ENCODE data around the gene PSME3. TPM values are rescaled to one million over a fixed set of nuclear protein-coding genes. Genes with fewer than 3 reads are reported as not detected.
"Not testable (repeated sequence)": the region's sequence is repeated elsewhere in the genome, so short reads cannot be mapped to it uniquely, and the experiment has no call there.

Gene PSME3
- total RNA-seq, 1 donor from 2014 or later: 60.8 TPM

GRCh38 chr17:42877037-42877436 is 43.8 kb downstream of the PSME3 start:
- DNase-seq (ENCODE audit: low read depth in 2 of 2): no peak

- DNase-seq (ENCODE audit: low read depth in 2 of 2): no peak
These were observed 45.1 kb downstream of the PSME3 start for GRCh38 chr17:42878123-42878880.

GRCh38 chr17:42878924-42879595 is 45.9 kb downstream of the PSME3 start:
- DNase-seq (ENCODE audit: low read depth in 2 of 2): no peak

GRCh38 chr17:42879596-42879985 is 46.4 kb downstream of the PSME3 start:
- no peak for DNase-seq (ENCODE audit: low read depth in 2 of 2)

GRCh38 chr17:42880776-42881310 is 47.6 kb downstream of the PSME3 start:
- no peak for DNase-seq (ENCODE audit: low read depth in 2 of 2)

GRCh38 chr17:42881706-42882105 is 48.5 kb downstream of the PSME3 start:
- DNase-seq (ENCODE audit: low read depth in 2 of 2): not testable (repeated sequence)

GRCh38 chr17:42882166-42882565 is 49.0 kb downstream of the PSME3 start:
- no peak for DNase-seq (ENCODE audit: low read depth in 2 of 2)

- DNase-seq (ENCODE audit: low read depth in 2 of 2): no peak
These were observed 50.8 kb downstream of the PSME3 start for GRCh38 chr17:42883802-42884558.

GRCh38 chr17:42885806-42886205 is 52.6 kb downstream of the PSME3 start:
- not testable (repeated sequence) for DNase-seq (ENCODE audit: low read depth in 2 of 2)

GRCh38 chr17:42886283-42887176 is 53.3 kb downstream of the PSME3 start:
- DNase-seq (ENCODE audit: low read depth in 2 of 2): no peak

GRCh38 chr17:42889809-42890208 is 56.6 kb downstream of the PSME3 start:
- DNase-seq (ENCODE audit: low read depth in 2 of 2): no peak

- DNase-seq (ENCODE audit: low read depth in 2 of 2): peak; percentile 28 to 60
These were observed 58.4 kb downstream of the PSME3 start for GRCh38 chr17:42891539-42892152.

- DNase-seq (ENCODE audit: low read depth in 2 of 2): peak; percentile 10 to 27
These were observed 60.2 kb downstream of the PSME3 start for GRCh38 chr17:42893359-42893758.

Other genes with a start within 250 kb of the PSME3 start
- 60.7 and 79.3 TPM in 2 replicates for gene RETREG3, start 224.0 kb upstream of the PSME3 start, total RNA-seq
- 21.7 and 23.9 TPM in 2 replicates for gene TUBG1, start 223.7 kb upstream of the PSME3 start, total RNA-seq
- gene TUBG2, start 174.1 kb upstream of the PSME3 start, total RNA-seq: 2.7 and 5.3 TPM in 2 replicates
- gene PLEKHH3, start 156.4 kb upstream of the PSME3 start, total RNA-seq: 12.5 and 16.6 TPM in 2 replicates
- gene CCR10, start 151.6 kb upstream of the PSME3 start, total RNA-seq: 3.4 and 3.7 TPM in 2 replicates
- gene CNTNAP1, start 150.9 kb upstream of the PSME3 start, total RNA-seq: 11.5 and 13.6 TPM in 2 replicates
- gene EZH1, start 88.4 kb upstream of the PSME3 start, total RNA-seq: 9.8 and 11.3 TPM in 2 replicates
- gene RAMP2, start 72.2 kb upstream of the PSME3 start, total RNA-seq: 6.0 and 25.9 TPM in 2 replicates
- 39.2 and 48.3 TPM in 2 replicates for gene VPS25, start 59.9 kb upstream of the PSME3 start, total RNA-seq
- 2.1 and 2.4 TPM in 2 replicates for gene WNK4, start 52.8 kb upstream of the PSME3 start, total RNA-seq
- 60.1 and 67.0 TPM in 2 replicates for gene COA3, start 34.7 kb upstream of the PSME3 start, total RNA-seq
- not detected in 2 replicates for gene CNTD1, start 34.5 kb upstream of the PSME3 start, total RNA-seq
- gene BECN1, start 9.1 kb upstream of the PSME3 start, total RNA-seq: 121 and 128 TPM in 2 replicates
- gene AOC2, start 11.2 kb downstream of the PSME3 start, total RNA-seq: 0.25 and 0.26 TPM in 2 replicates
- 0.26 and 0.89 TPM in 2 replicates for gene AOC3, start 17.8 kb downstream of the PSME3 start, total RNA-seq
- gene G6PC1, start 67.4 kb downstream of the PSME3 start, total RNA-seq: not detected in 2 replicates
- 13.1 and 14.7 TPM in 2 replicates for gene AARSD1, start 131.1 kb downstream of the PSME3 start, total RNA-seq
- 0.13 TPM in 2 replicates for gene PTGES3L, start 146.7 kb downstream of the PSME3 start, total RNA-seq
- gene RUNDC1, start 147.2 kb downstream of the PSME3 start, total RNA-seq: 6.2 and 10.1 TPM in 2 replicates
- gene RPL27, start 165.0 kb downstream of the PSME3 start, total RNA-seq: 840 and 910 TPM in 2 replicates
- gene IFI35, start 173.4 kb downstream of the PSME3 start, total RNA-seq: 6.2 and 12.0 TPM in 2 replicates
- 148 and 225 TPM in 2 replicates for gene VAT1, start 189.0 kb downstream of the PSME3 start, total RNA-seq
- gene RND2, start 191.8 kb downstream of the PSME3 start, total RNA-seq: 0.13 and 0.25 TPM in 2 replicates

Measured in dermis microvascular lymphatic vessel endothelial cell (primary cell).